Kidney epithelial cell (primary cell): ENCODE data around the gene AFTPH. TPM values are rescaled to one million over a fixed set of nuclear protein-coding genes. Genes with fewer than 3 reads are reported as not detected.
"Not testable (repeated sequence)": the region's sequence is repeated elsewhere in the genome, so short reads cannot be mapped to it uniquely, and the experiment has no call there.

Experiments used
- DNase-seq: peaks from one replicate; pipeline ENCODE4 v3.0.0-alpha.2; 2010; ENCODE audit warnings: low read depth
- H3K27me3 ChIP-seq: 2 replicates; pipeline ENCODE4 v1.6.0; 2011; ENCODE audit warnings: low read length; ENCODE audit not compliant: control insufficient read depth, insufficient read depth
- H3K36me3 ChIP-seq: 2 replicates; pipeline ENCODE4 v1.5.1; 2011; ENCODE audit warnings: low read length; ENCODE audit not compliant: control insufficient read depth, insufficient read depth
- H3K4me3 ChIP-seq: 2 replicates; pipeline ENCODE4 v1.5.1; 2011; ENCODE audit warnings: low read depth, mild to moderate bottlenecking, control low read depth, low read length
- total RNA-seq: library from RNA; depleted of rRNA; stranded (reverse); fragments of >200 nt; gene quantifications from 2 replicates; pipeline ENCODE4 v1.2.3, GENCODE V29; 2015
- TF ChIP-seq, protein P1 (sequence below): IDR thresholded peaks from 2 replicates; pipeline ENCODE4 v1.5.1; 2011; ENCODE audit warnings: mild to moderate bottlenecking, moderate library complexity, low read length, control low read depth, inconsistent platforms; ENCODE audit not compliant: insufficient read depth, poor library complexity, severe bottlenecking

AFTPH gene
- total RNA-seq, 1 donor from 2014 or later, result 20.3 TPM

DNA sequence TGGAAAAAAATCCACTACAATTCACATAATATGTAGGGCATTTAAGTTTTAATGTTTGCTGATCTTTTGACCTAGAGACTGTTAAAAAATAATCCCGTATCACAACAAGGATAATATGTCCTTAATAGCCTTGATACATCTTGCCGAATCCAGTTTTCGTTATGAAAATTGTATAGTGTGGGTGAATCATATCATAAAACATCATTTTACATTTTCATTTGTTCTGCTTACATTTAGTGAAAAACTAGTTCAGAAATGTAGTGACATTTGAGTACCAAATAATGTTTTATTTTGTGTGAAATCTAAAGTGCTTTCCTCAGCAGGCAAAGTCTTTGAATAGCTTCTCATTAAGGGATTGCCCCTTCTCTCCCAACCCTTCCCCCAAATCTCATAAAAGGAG lies 1.9 kb downstream of the AFTPH start:
- no peak overlapping the region for H3K4me3 ChIP-seq
- no peaks in the 10 kb centered on the region for H3K27me3 ChIP-seq
- TF ChIP-seq, protein P1, sequence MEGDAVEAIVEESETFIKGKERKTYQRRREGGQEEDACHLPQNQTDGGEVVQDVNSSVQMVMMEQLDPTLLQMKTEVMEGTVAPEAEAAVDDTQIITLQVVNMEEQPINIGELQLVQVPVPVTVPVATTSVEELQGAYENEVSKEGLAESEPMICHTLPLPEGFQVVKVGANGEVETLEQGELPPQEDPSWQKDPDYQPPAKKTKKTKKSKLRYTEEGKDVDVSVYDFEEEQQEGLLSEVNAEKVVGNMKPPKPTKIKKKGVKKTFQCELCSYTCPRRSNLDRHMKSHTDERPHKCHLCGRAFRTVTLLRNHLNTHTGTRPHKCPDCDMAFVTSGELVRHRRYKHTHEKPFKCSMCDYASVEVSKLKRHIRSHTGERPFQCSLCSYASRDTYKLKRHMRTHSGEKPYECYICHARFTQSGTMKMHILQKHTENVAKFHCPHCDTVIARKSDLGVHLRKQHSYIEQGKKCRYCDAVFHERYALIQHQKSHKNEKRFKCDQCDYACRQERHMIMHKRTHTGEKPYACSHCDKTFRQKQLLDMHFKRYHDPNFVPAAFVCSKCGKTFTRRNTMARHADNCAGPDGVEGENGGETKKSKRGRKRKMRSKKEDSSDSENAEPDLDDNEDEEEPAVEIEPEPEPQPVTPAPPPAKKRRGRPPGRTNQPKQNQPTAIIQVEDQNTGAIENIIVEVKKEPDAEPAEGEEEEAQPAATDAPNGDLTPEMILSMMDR, result no peak
- DNase-seq, result no peak
- no peaks in the 10 kb centered on the region for H3K36me3 ChIP-seq

DNA sequence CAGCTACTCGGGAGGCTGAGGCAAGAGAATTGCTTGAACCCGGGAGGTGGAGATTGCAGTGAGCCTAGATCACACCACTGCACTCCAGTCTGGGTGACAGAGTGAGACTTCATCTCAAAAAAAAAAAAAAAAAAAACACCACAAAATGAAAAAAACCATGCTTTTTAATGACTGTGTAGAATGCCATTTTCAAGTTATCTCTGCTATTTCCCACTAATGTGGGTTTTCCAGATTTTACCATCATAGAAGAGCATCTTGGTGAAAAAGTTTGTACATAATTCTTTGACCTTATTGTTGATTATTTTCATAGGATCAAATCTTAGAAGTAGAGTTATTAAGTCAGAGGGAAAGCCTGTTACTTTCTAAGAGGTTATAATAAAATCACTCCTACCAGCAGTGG lies 6.8 kb downstream of the AFTPH start:
- not testable (repeated sequence) for DNase-seq, H3K36me3 ChIP-seq, H3K27me3 ChIP-seq, H3K4me3 ChIP-seq

DNA sequence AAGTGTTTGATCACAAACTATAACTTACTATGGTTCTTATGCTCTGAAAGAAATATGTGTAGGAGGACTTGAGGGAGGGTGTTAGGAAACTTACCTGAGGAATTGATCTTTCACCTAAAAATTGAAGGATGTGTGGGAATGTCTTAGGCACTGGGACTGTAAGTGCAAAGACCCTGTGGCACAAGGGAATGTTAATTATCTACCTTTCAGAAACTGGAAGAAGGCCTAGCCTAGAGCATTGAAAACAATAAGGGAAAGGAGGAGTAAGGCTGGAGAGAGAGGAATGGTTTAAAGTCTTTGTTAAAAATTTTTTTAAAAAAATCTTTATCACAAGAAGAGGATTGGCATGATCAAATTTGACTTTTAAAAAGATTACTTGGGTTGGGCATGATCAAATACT lies 7.9 kb downstream of the AFTPH start:
- H3K36me3 ChIP-seq, result no peaks in the 10 kb centered on the region
- no peak for DNase-seq
- TF ChIP-seq, protein P1, result no peak
- no peak overlapping the region for H3K4me3 ChIP-seq
- H3K27me3 ChIP-seq, result no peaks in the 10 kb centered on the region

DNA sequence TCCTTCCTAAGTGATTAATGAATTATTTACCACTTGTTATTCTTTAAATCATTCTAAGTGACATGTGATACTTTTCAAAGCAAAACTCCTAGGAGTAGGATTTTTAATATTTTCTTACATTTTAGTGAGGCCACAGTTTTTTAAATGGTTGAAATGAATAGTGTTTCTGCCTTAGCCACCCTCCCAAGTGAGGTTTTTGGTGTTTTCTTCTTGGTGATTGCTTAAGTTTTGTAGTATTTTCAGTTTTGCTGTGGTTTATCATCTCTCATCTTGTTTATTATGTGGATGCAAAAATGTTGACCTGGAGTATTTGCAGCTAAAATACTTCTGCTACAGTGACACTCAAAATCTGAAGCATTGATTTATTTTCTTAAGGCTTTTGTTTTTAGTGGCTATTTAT lies 9.8 kb downstream of the AFTPH start:
- no peak overlapping the region for H3K4me3 ChIP-seq
- TF ChIP-seq, protein P1, result no peak
- no peaks in the 10 kb centered on the region for H3K27me3 ChIP-seq
- DNase-seq, result no peak
- H3K36me3 ChIP-seq, result no peaks in the 10 kb centered on the region

DNA sequence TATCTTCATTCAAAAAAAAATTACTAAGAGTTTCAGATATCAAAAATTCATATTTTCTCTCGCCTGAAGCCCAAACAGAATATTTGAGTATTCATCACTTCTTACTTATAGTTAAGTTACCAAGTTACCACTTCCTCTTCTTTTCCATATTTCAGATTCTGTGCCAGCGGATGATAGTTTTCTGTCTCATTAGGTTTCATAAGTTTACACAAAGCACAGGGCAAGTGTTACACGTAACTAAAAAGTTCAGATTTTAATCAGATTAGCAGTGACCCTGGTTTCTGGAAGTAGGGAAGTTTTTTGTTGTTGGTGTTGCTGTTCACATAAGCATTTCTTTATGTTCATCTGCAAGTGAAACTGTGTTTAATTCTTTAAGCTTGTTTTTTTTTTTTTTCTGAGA lies 10.2 kb downstream of the AFTPH start:
- no peak for DNase-seq
- TF ChIP-seq, protein P1, result no peak
- Histone ChIP-seq H3K36me3 (no peaks in the 10 kb centered on the region), H3K4me3 (no peak overlapping the region), H3K27me3 (no peaks in the 10 kb centered on the region)

DNA sequence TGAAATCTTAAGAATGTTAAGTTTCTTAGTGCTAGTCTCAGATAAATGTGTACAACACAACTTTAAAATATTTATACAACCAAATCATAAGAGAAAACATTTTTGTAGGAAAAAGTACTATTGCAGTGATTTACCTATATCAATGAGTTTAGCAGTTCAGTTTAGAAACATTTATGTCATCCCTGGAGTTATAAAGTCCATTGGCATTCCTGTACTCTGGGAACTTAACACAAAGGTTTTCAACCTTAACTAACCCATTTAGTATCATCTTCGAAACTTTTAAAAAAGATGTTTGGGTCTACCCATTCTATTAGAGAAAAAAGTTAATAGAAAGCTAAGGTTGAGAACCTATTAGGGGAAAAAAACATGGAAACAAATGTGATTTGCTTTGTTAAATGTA lies 10.9 kb downstream of the AFTPH start:
- DNase-seq, result no peak
- TF ChIP-seq, protein P1, result no peak
- H3K27me3 ChIP-seq, result no peaks in the 10 kb centered on the region
- H3K36me3 ChIP-seq, result no peaks in the 10 kb centered on the region
- no peak overlapping the region for H3K4me3 ChIP-seq
